GM19238 (cell line): ENCODE data around the gene C3.
"Not testable (repeated sequence)": the region's sequence is repeated elsewhere in the genome, so short reads cannot be mapped to it uniquely, and the experiment has no call there.

Experiments
- DNase-seq: peaks from one replicate; pipeline ENCODE4 v3.0.0; 2011; ENCODE audit warnings: low spot score; ENCODE audit not compliant: insufficient read length

The C3 gene

GRCh38 chr19:6693056-6693471 lies 27.4 kb downstream of the C3 start:
- DNase-seq = no peak

- no peak for DNase-seq
Observed at GRCh38 chr19:6692027-6692426, 28.4 kb downstream of the C3 start.

GRCh38 chr19:6691342-6691741 lies 29.1 kb downstream of the C3 start:
- no peak for DNase-seq

GRCh38 chr19:6690160-6690885 lies 30.1 kb downstream of the C3 start:
- DNase-seq = no peak

DNA sequence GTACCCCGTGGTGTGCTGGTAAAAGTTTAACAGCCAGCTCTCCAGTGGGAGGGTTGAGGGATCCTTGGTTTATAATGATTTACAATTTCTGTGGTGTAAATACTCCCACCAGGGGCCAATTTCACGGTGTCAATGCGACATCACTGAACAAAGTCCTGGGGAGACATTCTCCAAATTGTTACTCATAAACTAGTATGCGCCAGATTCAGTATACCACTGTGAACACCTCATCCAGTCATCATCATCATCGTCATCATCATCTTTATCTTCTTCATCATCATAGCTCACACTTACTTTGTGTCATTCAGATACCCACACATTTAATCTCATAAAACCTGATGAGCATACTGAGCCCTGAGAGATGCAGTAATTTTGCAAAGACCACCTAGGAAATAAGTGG lies 33.3 kb downstream of the C3 start:
- DNase-seq = no peak

GRCh38 chr19:6686628-6686975 lies 33.8 kb downstream of the C3 start:
- no peak for DNase-seq

DNA sequence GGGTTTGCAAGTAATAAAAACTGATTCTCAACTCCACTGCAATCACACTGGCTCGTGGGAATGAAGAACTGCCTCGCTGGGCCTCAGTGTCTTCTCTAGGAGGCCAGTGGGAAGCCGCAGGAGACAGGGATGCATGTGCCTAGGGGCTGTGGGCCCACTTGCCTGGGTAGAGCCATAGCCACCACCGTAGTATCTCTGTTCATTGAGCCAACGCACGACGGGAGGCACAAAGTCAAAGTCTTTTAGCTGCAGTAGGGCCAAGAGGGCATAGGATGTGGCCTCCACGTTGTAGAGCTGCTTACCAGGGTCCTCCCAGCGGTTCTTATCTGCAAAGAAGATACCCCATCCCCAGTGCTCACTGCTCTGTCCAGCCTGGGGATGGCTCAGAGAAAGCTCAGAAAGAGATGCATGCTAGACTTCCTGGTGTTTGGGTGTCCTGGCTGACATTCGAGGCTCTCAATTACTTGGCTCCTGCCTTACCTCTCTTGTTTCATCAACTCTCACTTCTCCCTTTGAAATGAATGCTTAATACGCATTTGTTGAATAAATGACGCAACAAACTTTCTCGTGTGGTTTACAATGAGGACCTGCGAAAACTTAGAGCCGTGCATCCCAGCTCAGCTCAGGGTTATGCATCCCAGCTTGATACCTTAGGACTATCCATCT lies 34.4 kb downstream of the C3 start:
- no peak for DNase-seq

DNA sequence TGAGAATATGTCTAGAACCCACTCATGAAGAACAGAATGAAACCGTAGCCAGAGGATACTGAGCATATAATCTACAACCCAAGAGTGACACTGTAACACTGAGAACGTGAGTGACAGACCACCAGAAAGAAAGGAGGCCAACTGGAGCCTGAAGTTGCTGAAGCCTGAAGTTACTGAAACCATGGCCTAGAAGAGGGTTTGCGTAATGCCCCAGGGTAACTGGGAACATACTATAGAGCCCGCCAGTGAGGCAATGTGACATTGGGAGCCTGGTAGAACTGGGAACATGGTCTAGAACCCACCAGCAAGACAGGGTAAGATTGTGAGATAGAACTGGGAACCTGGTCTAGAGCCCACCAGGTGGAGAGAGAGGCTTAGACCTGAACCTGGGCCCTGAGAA lies 35.0 kb downstream of the C3 start:
- DNase-seq = no peak

DNA sequence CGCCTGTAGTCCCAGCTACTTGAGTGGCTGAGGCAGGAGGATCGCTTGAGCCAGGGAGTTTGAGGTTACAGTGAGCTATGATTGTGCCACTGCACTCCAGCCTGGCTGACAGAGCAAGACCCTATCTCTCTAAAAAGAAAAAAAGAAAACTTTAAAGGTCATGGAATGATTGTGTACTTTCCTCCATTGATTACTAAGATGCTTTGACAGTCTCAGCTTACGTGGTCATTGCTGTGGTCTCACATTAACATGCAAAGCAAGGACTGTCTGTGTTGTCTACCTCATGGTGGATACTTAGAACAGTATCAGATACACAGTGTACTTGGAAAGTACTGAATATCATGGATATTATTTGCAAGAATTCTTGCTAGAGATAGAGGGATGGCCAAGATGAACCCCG lies 36.5 kb downstream of the C3 start:
- DNase-seq = no peak

DNA sequence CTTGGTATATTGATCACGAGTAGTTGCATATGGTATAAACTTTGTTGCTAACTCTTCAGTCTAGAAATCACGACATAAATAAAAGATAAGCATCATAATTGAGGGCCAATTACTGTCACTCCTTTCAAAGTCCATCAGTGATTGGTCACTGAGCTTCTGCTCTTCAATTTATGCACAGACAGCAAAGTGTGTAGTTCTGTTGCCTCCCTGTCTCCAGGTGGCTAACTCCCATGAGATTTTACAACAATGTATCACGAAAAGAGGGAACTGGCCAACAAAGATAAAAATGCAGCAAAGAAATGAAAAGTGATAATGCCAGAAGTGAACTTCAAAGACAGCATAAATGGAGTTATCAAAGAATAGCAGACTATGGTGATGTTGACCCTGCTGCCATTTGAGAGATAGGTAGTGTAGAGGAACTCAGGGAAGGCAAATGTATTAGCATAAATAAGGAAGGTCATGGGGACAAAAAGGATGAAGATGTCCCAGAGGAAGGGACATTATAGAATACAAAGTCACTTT lies 37.8 kb downstream of the C3 start:
- DNase-seq = no peak

DNA sequence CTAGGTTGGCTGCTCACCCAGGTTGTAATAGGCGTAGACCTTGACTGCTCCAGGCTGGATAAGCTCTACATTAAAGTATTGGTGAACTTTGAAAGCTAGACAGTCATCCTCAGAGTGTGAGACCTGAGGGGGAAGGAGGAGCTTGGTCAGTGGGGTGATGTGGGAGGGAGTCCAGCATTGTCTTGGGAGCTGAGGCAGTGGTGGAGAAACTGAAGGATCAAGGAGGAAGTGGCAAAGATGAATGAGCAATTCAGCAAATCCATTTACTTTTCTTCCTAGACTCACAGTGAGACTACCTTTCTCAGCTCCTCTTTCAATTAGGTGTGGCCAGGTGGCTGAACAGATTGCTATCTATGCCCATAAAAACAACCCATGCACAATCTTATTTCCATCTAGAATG lies 40.3 kb downstream of the C3 start:
- DNase-seq = no peak

DNA sequence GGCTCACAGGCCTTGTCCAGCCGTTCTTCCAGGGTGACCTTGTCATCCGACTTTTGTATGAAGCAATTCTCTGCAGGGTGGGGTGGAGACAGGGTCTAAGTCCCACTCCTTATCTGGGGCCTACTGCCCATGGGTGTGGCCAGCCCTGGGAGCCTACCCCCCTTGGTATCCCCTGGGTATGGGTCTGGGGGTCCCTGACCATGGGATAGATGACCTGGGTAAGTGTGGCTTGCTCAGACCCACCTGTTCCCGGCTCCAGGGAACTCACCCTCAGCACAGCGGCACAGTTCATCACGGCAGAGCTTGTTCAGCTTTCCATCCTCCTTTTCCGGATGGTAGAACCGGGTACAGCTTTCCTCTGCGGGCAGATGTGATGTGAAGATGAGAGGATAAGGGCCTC lies 41.3 kb downstream of the C3 start:
- no peak for DNase-seq

DNA sequence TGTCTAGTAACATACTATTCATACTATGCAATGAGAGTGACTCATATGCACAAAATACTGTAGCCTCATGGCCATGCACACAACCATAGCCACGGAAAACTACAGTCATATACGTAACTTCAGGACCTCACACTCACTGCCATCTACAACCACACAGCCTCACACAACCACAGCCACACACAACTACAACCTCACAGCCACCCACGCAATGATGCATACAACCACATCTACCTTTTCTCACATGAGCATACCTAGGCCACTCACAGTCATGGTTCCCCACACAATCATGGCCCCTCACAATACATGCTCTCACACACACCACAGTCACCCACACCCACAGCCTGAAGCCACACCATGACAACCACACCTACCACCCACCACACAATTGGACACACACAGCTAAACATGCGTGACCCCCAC lies 41.8 kb downstream of the C3 start:
- DNase-seq = no peak

- no peak for DNase-seq
Observed at GRCh38 chr19:6677883-6678689, 42.4 kb downstream of the C3 start.

- no peak for DNase-seq
Observed at GRCh38 chr19:6677495-6677882, 43.0 kb downstream of the C3 start.

DNA sequence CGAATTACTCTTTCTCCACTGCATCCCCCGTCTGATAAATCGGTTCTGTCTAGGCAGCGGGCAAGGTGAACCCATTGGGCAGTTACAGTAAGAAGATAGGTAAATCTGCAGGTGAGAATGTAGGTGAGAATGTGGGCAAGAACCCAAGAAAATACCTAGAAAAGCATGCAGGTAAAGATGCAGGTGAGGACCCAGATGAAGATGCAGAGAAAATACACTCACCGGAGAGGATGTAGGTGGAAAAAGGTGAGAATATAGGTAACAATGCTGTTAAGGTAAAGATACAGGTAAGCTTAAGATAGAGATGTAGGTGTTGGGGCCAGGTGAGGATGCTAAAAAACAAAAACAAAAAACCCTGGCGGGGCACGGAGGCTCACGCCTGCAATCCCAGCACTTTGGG lies 44.2 kb downstream of the C3 start:
- DNase-seq = no peak

- peak; percentile 91 for DNase-seq
Observed at GRCh38 chr19:6674868-6675305, 45.6 kb downstream of the C3 start.

- DNase-seq = not testable (repeated sequence)
Observed at GRCh38 chr19:6674408-6674807, 46.0 kb downstream of the C3 start.

- no peak for DNase-seq
Observed at GRCh38 chr19:6672693-6673290, 47.7 kb downstream of the C3 start.

DNA sequence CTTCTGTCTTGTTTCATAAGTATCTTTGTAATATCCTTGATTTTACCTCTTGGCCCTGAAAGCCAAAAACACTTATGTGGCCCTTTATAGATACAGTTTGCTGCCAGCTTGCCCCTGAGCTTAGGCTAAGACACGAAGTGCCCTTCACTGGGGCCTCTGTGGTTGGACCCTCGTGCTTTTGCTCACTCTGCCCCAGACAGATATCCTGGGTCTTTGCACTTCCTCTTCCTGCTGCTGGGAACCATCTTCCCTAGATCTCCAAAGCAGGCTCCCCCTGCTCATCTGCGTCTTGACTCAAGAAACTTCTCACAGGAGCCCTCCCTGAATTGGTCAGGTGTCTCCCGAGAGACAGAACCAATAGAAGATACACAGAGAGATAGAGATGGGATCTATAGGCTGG lies 48.5 kb downstream of the C3 start:
- DNase-seq = no peak

DNA sequence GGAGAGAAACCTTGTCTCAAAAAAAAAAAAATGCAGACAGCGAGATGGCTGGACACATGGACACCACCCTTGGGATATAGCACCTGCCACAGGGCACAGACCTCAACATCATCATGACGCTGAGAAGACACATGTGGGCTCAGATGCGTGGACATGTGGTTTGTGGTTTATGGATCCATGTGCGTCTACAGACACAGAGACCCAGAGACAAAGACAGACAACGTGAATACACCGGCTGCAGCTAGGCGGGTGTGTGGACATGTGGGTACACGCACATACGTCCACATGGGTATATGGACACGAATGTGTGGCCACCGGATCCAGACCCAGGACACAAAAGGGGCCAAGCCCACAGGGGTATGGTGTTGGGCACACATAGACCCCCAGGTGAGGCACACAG lies 51.8 kb downstream of the C3 start:
- DNase-seq = no peak

- DNase-seq = no peak
Observed at GRCh38 chr19:6667114-6667627, 53.3 kb downstream of the C3 start.
